ENCODE data around the gene PEAK3. TPM values are rescaled to one million over a fixed set of nuclear protein-coding genes. Genes with fewer than 3 reads are reported as not detected.

PEAK3 gene
- total RNA-seq, 4 donors from 2014 or later: 0.26 to 0.40 TPM; not detected in 2

DNA sequence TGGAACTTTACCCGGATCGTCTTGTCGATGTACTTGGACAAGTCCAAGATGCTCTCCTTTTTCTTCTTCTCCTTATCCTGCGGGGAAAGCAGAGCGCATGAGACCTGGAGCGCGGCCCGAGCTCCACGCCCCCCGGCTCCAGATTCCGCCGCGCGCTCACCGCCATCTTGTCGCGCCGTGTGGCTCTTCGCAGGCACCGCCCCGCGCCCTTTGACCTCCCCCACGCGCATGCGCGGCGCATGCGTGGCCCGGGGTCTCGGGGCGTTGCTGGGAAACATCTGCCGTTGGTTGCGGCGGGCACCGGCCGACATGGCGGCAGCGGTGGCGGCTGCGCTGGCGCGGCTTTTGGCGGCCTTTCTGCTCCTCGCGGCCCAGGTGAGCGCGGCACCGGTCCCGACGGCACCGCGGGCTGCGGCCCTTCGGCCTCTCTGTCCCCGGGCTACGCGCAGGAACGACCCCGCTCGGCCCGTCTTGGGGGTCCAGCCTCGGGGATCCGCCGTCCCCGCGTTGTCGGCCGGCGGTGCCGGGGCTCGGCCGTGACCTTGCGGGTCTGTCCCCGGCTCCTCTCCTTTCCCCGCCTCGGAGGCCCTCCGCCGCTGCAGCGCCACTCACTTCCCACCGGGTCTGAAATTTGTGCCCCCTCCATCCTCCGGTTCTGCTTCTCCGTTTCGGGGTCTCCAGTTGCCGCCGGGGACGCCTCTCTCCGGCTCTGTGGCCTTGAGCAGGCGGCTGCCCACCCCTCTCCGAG lies 46.6 kb upstream of the PEAK3 start, which contains the start of the genes LSM7 and SPPL2B:
Gene LSM7 (minus strand): TSS at position 186 of the 748 bp plus-strand sequence. CDS start 20 bp downstream, at position 166.
Gene SPPL2B (plus strand): TSS at position 284 of the 748 bp plus-strand sequence. CDS start 26 bp downstream, at position 310.
- no peaks in the 10 kb centered on the region for H3K36me3 ChIP-seq
- intact Hi-C loops (cut with DNase I; ENCODE audit: low total_unique reads): no loop called here
- H3K4me3 ChIP-seq: peak within 1 kb of the TSS; percentile 75 to 78
- peak; percentile 87 to 92 for DNase-seq
- no peaks in the 10 kb centered on the region for H3K27me3 ChIP-seq
- H3K27ac ChIP-seq: peak within 1 kb of the TSS; percentile 62 to 75
- peaks cover 0 to 24% of the 10 kb centered on the region in 2 donors for H3K4me1 ChIP-seq
- TF ChIP-seq POLR2A (IDR thresholded peaks at IDR 0.05): peak; percentile 51 to 81
- TF ChIP-seq, protein P1, sequence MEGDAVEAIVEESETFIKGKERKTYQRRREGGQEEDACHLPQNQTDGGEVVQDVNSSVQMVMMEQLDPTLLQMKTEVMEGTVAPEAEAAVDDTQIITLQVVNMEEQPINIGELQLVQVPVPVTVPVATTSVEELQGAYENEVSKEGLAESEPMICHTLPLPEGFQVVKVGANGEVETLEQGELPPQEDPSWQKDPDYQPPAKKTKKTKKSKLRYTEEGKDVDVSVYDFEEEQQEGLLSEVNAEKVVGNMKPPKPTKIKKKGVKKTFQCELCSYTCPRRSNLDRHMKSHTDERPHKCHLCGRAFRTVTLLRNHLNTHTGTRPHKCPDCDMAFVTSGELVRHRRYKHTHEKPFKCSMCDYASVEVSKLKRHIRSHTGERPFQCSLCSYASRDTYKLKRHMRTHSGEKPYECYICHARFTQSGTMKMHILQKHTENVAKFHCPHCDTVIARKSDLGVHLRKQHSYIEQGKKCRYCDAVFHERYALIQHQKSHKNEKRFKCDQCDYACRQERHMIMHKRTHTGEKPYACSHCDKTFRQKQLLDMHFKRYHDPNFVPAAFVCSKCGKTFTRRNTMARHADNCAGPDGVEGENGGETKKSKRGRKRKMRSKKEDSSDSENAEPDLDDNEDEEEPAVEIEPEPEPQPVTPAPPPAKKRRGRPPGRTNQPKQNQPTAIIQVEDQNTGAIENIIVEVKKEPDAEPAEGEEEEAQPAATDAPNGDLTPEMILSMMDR (IDR thresholded peaks at IDR 0.05): peak in 1 of 4 experiments; percentile 49
- no peaks in the 10 kb centered on the region for H3K9me3 ChIP-seq

DNA sequence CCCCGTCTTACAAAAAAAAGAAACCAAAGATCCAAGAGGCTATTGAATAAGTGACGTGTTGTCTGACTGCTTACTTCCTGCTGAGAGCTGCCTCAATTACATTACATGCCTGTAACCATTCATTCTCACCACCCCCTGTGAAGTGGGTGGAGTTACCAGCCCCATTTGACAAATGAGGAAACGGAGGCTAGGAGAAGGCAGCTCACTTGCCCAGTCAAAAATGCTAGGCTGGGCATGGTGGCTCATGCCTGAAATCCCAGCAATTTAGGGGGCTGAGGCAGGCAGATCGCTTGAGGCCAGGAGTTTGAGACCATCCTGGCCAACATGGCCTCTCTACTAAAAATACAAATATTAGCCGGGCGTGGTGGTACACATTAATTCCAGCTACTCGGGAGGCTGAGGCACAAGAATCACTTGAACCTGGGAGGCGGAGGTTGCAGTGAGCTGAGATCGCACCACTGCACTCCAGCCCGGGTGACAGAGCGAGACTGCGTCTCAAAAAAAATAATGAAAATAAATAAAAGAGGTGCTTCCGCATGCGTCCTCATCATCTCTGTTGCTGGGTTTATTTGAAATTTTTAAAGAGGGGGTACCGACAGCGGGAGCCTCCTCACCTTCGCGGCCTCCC lies 45.9 kb upstream of the PEAK3 start:
- H3K4me1 ChIP-seq: peaks cover 0 to 24% of the 10 kb centered on the region in 2 donors
- TF ChIP-seq, protein P1 (IDR thresholded peaks at IDR 0.05): no peak
- TF ChIP-seq POLR2A (IDR thresholded peaks at IDR 0.05): no peak
- no peaks in the 10 kb centered on the region for H3K27me3 ChIP-seq
- H3K27ac ChIP-seq: peak overlapping the region; percentile 62 to 75
- peak overlapping the region; percentile 75 to 78 for H3K4me3 ChIP-seq
- no peaks in the 10 kb centered on the region for H3K36me3 ChIP-seq
- no peak for DNase-seq
- intact Hi-C loops (cut with DNase I; ENCODE audit: low total_unique reads): no loop called here
- H3K9me3 ChIP-seq: no peaks in the 10 kb centered on the region

DNA sequence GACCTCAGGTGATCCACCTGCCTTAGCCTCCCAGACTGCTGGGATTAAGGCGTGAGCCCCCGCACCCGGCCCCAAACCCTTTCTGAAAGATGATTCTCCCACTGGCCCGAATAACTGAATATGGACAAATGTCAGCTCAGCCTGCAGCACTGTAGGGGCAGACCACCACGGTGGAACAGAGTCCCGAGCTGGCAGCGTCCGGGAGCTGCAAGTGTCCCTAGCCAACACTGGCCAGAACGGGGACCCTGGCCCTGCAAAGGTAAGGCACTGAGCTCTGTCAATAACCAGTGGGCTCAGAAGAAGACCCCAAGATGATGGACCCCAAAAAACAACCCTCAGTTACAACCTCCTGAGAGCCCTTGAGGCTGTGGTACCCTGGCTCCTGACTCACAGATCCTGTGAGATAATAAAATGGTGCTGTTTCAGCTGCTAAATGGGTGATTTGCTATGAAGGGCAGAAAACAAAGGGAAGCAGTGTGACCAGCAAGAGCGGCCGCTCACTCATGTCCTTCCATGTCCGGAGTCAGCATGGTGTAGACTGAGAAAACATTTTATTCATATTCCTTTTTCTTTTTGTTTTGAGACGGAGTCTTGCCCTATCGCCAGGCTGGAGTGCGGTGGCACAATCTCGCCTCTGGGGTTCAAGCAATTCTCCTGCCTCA lies 44.9 kb upstream of the PEAK3 start:
- H3K27ac ChIP-seq: no peak overlapping the region
- no peak for DNase-seq

DNA sequence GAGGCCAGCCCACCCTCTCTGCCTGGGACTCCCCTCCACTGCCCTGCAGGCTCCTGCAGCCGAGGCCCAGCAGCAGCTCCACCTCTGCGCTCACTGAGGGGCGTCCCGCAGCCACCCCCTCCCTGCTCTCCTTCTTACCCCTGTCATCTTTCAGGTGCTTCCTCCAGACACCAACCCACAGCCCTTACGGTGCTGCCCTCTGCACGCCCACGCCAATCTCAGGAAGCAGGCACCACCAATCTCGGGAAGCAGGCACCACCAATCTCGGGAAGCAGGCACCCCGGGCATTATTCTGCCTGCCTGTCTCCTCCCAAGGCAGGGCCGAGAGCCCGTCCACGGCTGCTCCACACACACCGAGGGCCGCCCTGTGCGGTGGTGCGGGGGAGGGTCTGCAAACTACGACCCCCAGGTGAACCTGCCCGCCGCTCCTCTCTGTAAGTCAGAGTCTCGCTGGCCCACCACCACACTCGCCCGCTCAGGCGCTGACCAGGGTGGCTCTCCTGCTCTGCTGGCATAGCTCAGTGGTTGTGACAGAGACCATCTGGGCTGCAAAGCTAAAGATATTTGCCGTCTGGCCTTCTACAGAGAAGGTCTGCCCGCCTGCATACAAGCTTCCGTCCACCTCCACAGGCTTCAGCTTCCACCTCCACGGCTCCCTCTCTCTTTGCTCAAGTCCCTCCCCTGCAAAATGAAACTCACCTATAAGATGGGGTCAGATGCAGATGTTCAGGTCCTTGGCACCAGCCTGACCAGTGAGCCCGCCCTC lies 43.5 kb upstream of the PEAK3 start:
- intact Hi-C loops (cut with DNase I; ENCODE audit: low total_unique reads): no loop called here
- TF ChIP-seq POLR2A (IDR thresholded peaks at IDR 0.05): no peak
- TF ChIP-seq, protein P1 (IDR thresholded peaks at IDR 0.05): no peak
- Histone ChIP-seq H3K36me3 (no peaks in the 10 kb centered on the region), H3K27ac (no peak overlapping the region), H3K9me3 (no peaks in the 10 kb centered on the region), H3K27me3 (no peaks in the 10 kb centered on the region), H3K4me1 (peaks cover 0 to 19% of the 10 kb centered on the region in 2 donors), H3K4me3 (no peak overlapping the region)
- DNase-seq: no peak

More for the DNA sequence above, 44.9 kb upstream of the PEAK3 start:
- Histone ChIP-seq H3K4me3 (no peak overlapping the region), H3K27me3 (no peaks in the 10 kb centered on the region), H3K36me3 (no peaks in the 10 kb centered on the region), H3K4me1 (peaks cover 0 to 19% of the 10 kb centered on the region in 2 donors), H3K9me3 (no peaks in the 10 kb centered on the region)
- no peak for TF ChIP-seq POLR2A (IDR thresholded peaks at IDR 0.05)
- TF ChIP-seq, protein P1 (IDR thresholded peaks at IDR 0.05): no peak
- intact Hi-C loops (cut with DNase I; ENCODE audit: low total_unique reads): no loop called here

Measured in uterus (tissue), 4 donors.